Testis (tissue), 2 donors: ENCODE measurements around the gene FAM200C.
"Not testable (repeated sequence)": the region's sequence is repeated elsewhere in the genome, so short reads cannot be mapped to it uniquely, and the experiment has no call there.

Experiments
- CTCF ChIP-seq, 3 experiments: fragments of 450-650 bp in 2 of 3; fragments of 200-600 bp in 1 of 3; sonication (generic) in 1 of 3; IDR thresholded peaks; one replicate each; pipeline ENCODE4 v1.5.1; 2016 to 2019; ENCODE audit warnings: antibody characterized with exemption in 3 of 3, mild to moderate bottlenecking in 2 of 3, moderate library complexity in 1 of 3
- POLR2A ChIP-seq: fragments of 450-650 bp; IDR thresholded peaks from one replicate; pipeline ENCODE4 v1.6.1; 2017; ENCODE audit warnings: antibody characterized with exemption, mild to moderate bottlenecking, moderate library complexity

- TF ChIP-seq CTCF (IDR thresholded peaks at IDR 0.05); POLR2A: not testable (repeated sequence)
Observed at GRCh38 chr5:160436661-160437060, 36.8 kb upstream of the FAM200C start.
